Measurements from ENCODE around the gene KIAA0232. TPM values are rescaled to one million over a fixed set of nuclear protein-coding genes. Genes with fewer than 3 reads are reported as not detected.

Gene KIAA0232
- polyA plus RNA-seq, 2 donors: 9.3 to 10.5 TPM

GRCh38 chr4:6747294-6748051 is 35.1 kb upstream of the KIAA0232 start:
- peak overlapping the region; percentile 68 to 77 for H3K27ac ChIP-seq (ENCODE audit: low read depth in 2 of 2, low read length in 1 of 2)
- H3K4me3 ChIP-seq (ENCODE audit: low read depth in 1 of 2, low read length in 2 of 2): no peak overlapping the region

DNA sequence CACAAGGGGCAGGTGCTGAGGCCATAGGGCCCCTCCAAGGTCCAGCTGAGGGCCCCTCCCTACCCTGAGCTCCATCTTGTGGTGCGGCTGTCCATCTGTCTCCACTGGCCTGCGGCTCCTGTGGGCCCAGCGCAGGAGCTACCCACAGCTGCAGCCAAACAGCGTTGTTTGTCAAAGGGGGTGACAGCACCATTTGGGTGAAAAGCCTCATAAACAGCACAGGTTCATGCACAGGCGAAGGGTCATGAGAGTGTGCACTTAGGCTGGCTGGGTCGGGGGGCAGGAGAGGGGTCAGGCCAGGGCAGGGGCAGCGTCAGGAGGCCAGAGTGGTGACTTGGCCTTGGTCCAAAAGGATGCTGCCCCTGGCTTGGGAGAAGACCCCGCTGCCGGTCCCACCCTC is 34.2 kb upstream of the KIAA0232 start:
- H3K36me3 ChIP-seq (ENCODE audit: control insufficient read depth in 2 of 2, insufficient read depth in 2 of 2, low read length in 1 of 2): no peaks in the 10 kb centered on the region
- H3K27ac ChIP-seq (ENCODE audit: low read depth in 2 of 2, low read length in 1 of 2): peak overlapping the region; percentile 68 to 77
- WGBS, 2 donors: 84 to 90% methylated on average over 9 of the region's 9 CpGs
- H3K4me1 ChIP-seq (ENCODE audit: control insufficient read depth in 2 of 2, insufficient read depth in 2 of 2, low read length in 1 of 2): peaks cover 8 to 43% of the 10 kb centered on the region in 2 donors
- no peaks in the 10 kb centered on the region for H3K27me3 ChIP-seq (ENCODE audit: control insufficient read depth in 1 of 2, insufficient read depth in 2 of 2, low read length in 2 of 2)
- H3K9me3 ChIP-seq (ENCODE audit: control insufficient read depth in 2 of 2, insufficient read depth in 1 of 2, low read depth in 1 of 2, low read length in 1 of 2): no peaks in the 10 kb centered on the region
- no peak overlapping the region for H3K4me3 ChIP-seq (ENCODE audit: low read depth in 1 of 2, low read length in 2 of 2)

More at GRCh38 chr4:6747294-6748051, 35.1 kb upstream of the KIAA0232 start:
- Histone ChIP-seq H3K9me3 (ENCODE audit: control insufficient read depth in 2 of 2, insufficient read depth in 1 of 2, low read depth in 1 of 2, low read length in 1 of 2) (no peaks in the 10 kb centered on the region), H3K4me1 (ENCODE audit: control insufficient read depth in 2 of 2, insufficient read depth in 2 of 2, low read length in 1 of 2) (peaks cover 8 to 43% of the 10 kb centered on the region in 2 donors), H3K27me3 (ENCODE audit: control insufficient read depth in 1 of 2, insufficient read depth in 2 of 2, low read length in 2 of 2) (no peaks in the 10 kb centered on the region), H3K36me3 (ENCODE audit: control insufficient read depth in 2 of 2, insufficient read depth in 2 of 2, low read length in 1 of 2) (no peaks in the 10 kb centered on the region)
- WGBS, 2 donors: 39% methylated on average over 11 of the region's 11 CpGs

GRCh38 chr4:6749340-6750171 is 33.0 kb upstream of the KIAA0232 start:
- H3K4me1 ChIP-seq (ENCODE audit: control insufficient read depth in 2 of 2, insufficient read depth in 2 of 2, low read length in 1 of 2): peaks cover 8 to 43% of the 10 kb centered on the region in 2 donors
- H3K4me3 ChIP-seq (ENCODE audit: low read depth in 1 of 2, low read length in 2 of 2): no peak overlapping the region
- no peaks in the 10 kb centered on the region for H3K9me3 ChIP-seq (ENCODE audit: control insufficient read depth in 2 of 2, insufficient read depth in 1 of 2, low read depth in 1 of 2, low read length in 1 of 2)
- no peaks in the 10 kb centered on the region for H3K36me3 ChIP-seq (ENCODE audit: control insufficient read depth in 2 of 2, insufficient read depth in 2 of 2, low read length in 1 of 2)
- peak overlapping the region; percentile 91 to 96 for H3K27ac ChIP-seq (ENCODE audit: low read depth in 2 of 2, low read length in 1 of 2)
- no peaks in the 10 kb centered on the region for H3K27me3 ChIP-seq (ENCODE audit: control insufficient read depth in 1 of 2, insufficient read depth in 2 of 2, low read length in 2 of 2)
- 35 to 40% methylated on average over 25 of the region's 25 CpGs for WGBS, 2 donors

DNA sequence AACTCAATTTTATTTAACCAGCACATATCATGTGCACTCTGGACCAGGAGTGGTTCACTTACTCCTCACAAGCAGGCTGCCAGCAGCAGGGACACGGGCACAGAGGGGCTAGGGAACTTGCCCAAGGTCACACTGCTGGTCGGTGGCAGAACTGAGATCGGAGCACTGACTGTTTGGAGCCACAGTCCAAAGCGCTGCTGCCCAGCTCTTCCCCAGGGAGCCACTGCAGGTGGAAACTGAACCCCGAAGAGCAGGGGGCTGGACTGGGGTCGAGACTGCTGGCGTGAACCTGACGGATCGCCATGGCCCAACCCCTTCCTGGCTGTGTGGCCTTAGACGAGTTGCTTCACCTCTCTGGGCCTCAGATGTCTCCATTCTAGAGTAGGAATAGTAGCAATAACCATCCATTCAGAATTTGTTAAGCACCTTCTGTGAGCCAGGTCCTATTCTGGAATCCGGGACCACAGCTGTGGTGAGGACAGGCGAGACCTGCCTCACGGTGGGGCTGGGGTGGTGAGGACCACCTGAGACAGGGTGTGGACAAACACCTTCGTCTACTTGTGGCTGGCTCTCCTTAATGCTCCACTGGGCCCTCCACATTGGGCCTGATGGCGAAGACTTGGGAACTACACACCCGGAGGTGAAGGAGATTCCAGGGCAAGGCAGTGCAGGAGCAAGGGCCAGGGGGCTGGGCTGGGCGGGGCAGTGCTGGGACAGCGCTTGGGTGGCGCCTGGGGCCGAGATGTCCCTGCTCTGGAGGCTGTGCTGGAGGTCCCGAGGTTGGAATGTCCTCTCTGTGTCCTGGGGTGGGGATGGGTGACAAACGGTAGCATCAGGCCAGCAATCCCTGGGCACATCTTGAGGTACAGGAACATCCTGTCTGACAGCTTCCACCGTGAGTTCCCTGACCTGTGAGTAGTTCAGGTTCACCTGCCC is 32.0 kb upstream of the KIAA0232 start:
- peaks cover 8 to 43% of the 10 kb centered on the region in 2 donors for H3K4me1 ChIP-seq (ENCODE audit: control insufficient read depth in 2 of 2, insufficient read depth in 2 of 2, low read length in 1 of 2)
- H3K9me3 ChIP-seq (ENCODE audit: control insufficient read depth in 2 of 2, insufficient read depth in 1 of 2, low read depth in 1 of 2, low read length in 1 of 2): no peaks in the 10 kb centered on the region
- no peaks in the 10 kb centered on the region for H3K27me3 ChIP-seq (ENCODE audit: control insufficient read depth in 1 of 2, insufficient read depth in 2 of 2, low read length in 2 of 2)
- WGBS, 2 donors: 71 to 78% methylated on average over 23 of the region's 23 CpGs
- H3K36me3 ChIP-seq (ENCODE audit: control insufficient read depth in 2 of 2, insufficient read depth in 2 of 2, low read length in 1 of 2): no peaks in the 10 kb centered on the region
- peak overlapping the region; percentile 91 to 96 for H3K27ac ChIP-seq (ENCODE audit: low read depth in 2 of 2, low read length in 1 of 2)
- H3K4me3 ChIP-seq (ENCODE audit: low read depth in 1 of 2, low read length in 2 of 2): no peak overlapping the region

DNA sequence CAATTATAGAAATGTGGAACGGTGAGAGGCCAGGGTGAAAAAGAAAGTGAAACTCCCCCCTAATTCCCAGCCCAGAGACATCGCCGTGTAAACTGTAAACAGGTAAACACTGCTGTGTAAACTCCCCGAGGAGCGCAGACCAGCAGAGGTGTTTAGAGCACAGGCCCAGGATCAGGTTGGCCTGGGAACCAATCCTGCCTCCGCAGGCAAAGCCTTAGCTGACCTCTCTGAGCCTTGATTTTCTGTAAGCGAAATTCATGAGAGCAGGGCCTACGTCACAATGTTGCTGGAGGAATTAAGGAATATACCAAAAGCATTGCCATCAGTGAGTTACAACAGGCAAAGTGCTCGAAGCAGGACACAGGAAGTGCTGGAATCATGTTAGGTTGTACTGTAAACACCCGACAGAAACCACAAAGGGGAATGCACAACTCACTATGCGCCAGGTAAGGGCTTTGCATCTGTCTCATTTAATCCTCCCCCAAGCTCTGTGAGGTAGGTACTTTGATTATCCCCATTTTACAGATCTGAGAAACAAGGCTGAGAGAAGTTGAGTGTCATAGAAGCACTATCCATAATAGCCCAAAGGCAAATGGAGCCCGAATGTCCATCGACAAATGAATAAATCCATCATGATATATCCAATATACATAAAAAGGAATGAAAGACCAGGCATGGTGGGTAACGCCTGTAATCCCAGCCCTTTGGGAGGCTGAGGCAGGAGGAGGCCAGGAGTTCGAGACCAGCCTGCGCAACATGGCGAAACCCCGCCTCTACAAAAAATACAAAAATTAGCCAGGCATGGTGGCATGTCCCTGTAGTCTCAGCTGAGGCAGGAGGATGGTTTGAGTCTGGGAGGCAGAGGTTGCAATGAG is 30.7 kb upstream of the KIAA0232 start:
- Histone ChIP-seq H3K9me3 (ENCODE audit: control insufficient read depth in 2 of 2, insufficient read depth in 1 of 2, low read depth in 1 of 2, low read length in 1 of 2) (no peaks in the 10 kb centered on the region), H3K4me1 (ENCODE audit: control insufficient read depth in 2 of 2, insufficient read depth in 2 of 2, low read length in 1 of 2) (peaks cover 6 to 36% of the 10 kb centered on the region in 2 donors), H3K27me3 (ENCODE audit: control insufficient read depth in 1 of 2, insufficient read depth in 2 of 2, low read length in 2 of 2) (no peaks in the 10 kb centered on the region), H3K27ac (ENCODE audit: low read depth in 2 of 2, low read length in 1 of 2) (peak overlapping the region; percentile 39 to 77), H3K4me3 (ENCODE audit: low read depth in 1 of 2, low read length in 2 of 2) (no peak overlapping the region), H3K36me3 (ENCODE audit: control insufficient read depth in 2 of 2, insufficient read depth in 2 of 2, low read length in 1 of 2) (no peaks in the 10 kb centered on the region)
- WGBS, 2 donors: 76 to 82% methylated on average over 18 of the region's 18 CpGs

GRCh38 chr4:6752486-6752829 is 30.1 kb upstream of the KIAA0232 start:
- H3K4me1 ChIP-seq (ENCODE audit: control insufficient read depth in 2 of 2, insufficient read depth in 2 of 2, low read length in 1 of 2): peaks cover 5 to 30% of the 10 kb centered on the region in 2 donors
- 83 to 90% methylated on average over 6 of the region's 6 CpGs for WGBS, 2 donors
- no peaks in the 10 kb centered on the region for H3K9me3 ChIP-seq (ENCODE audit: control insufficient read depth in 2 of 2, insufficient read depth in 1 of 2, low read depth in 1 of 2, low read length in 1 of 2)
- peak overlapping the region in 1 of 2 donors; percentile 69 for H3K27ac ChIP-seq (ENCODE audit: low read depth in 2 of 2, low read length in 1 of 2)
- no peak overlapping the region for H3K4me3 ChIP-seq (ENCODE audit: low read depth in 1 of 2, low read length in 2 of 2)
- H3K36me3 ChIP-seq (ENCODE audit: control insufficient read depth in 2 of 2, insufficient read depth in 2 of 2, low read length in 1 of 2): no peaks in the 10 kb centered on the region
- H3K27me3 ChIP-seq (ENCODE audit: control insufficient read depth in 1 of 2, insufficient read depth in 2 of 2, low read length in 2 of 2): no peaks in the 10 kb centered on the region

GRCh38 chr4:6753103-6753560 is 29.4 kb upstream of the KIAA0232 start:
- H3K9me3 ChIP-seq (ENCODE audit: control insufficient read depth in 2 of 2, insufficient read depth in 1 of 2, low read depth in 1 of 2, low read length in 1 of 2): no peaks in the 10 kb centered on the region
- H3K4me3 ChIP-seq (ENCODE audit: low read depth in 1 of 2, low read length in 2 of 2): no peak overlapping the region
- H3K27ac ChIP-seq (ENCODE audit: low read depth in 2 of 2, low read length in 1 of 2): peak overlapping the region; percentile 48 to 69
- H3K27me3 ChIP-seq (ENCODE audit: control insufficient read depth in 1 of 2, insufficient read depth in 2 of 2, low read length in 2 of 2): no peaks in the 10 kb centered on the region
- peaks cover 4 to 24% of the 10 kb centered on the region in 2 donors for H3K4me1 ChIP-seq (ENCODE audit: control insufficient read depth in 2 of 2, insufficient read depth in 2 of 2, low read length in 1 of 2)
- WGBS, 2 donors: 81 to 83% methylated on average over 18 of the region's 18 CpGs
- no peaks in the 10 kb centered on the region for H3K36me3 ChIP-seq (ENCODE audit: control insufficient read depth in 2 of 2, insufficient read depth in 2 of 2, low read length in 1 of 2)

DNA sequence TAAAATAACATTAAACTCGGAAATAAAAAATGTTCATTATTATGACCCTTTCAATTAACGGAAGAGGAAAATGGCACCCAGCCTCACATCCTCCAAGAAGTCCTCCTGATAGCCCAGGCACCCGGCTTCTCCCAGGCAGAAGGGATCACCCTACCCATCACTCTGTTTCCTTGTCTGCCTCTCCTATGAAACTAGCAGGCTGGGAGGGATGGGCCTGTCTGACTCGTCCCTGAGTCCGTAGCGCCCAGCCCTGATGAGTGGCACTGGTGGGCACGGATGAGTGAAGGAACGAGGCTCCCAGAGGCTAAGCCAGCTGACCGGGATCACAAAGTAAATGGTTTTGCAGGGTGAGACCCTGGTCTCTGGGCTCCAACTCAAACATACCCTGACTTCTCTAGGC is 28.6 kb upstream of the KIAA0232 start:
- WGBS, 2 donors: 83 to 85% methylated on average over 9 of the region's 9 CpGs
- H3K36me3 ChIP-seq (ENCODE audit: control insufficient read depth in 2 of 2, insufficient read depth in 2 of 2, low read length in 1 of 2): no peaks in the 10 kb centered on the region
- H3K9me3 ChIP-seq (ENCODE audit: control insufficient read depth in 2 of 2, insufficient read depth in 1 of 2, low read depth in 1 of 2, low read length in 1 of 2): no peaks in the 10 kb centered on the region
- H3K27ac ChIP-seq (ENCODE audit: low read depth in 2 of 2, low read length in 1 of 2): peak overlapping the region; percentile 30 to 80
- peaks cover 0 to 21% of the 10 kb centered on the region in 2 donors for H3K4me1 ChIP-seq (ENCODE audit: control insufficient read depth in 2 of 2, insufficient read depth in 2 of 2, low read length in 1 of 2)
- H3K4me3 ChIP-seq (ENCODE audit: low read depth in 1 of 2, low read length in 2 of 2): no peak overlapping the region
- H3K27me3 ChIP-seq (ENCODE audit: control insufficient read depth in 1 of 2, insufficient read depth in 2 of 2, low read length in 2 of 2): no peaks in the 10 kb centered on the region

Measured in esophagus (tissue), 2 donors.